Endodermal cell (in vitro differentiated cells): ENCODE data around the gene RPIA. TPM values are rescaled to one million over a fixed set of nuclear protein-coding genes. Genes with fewer than 3 reads are reported as not detected.
"Not testable (repeated sequence)": the region's sequence is repeated elsewhere in the genome, so short reads cannot be mapped to it uniquely, and the experiment has no call there.

Source experiments
- DNase-seq: peaks from one replicate; pipeline ENCODE4 v3.0.0-alpha.2; 2017
- H3K27ac ChIP-seq: 2 replicates; pipeline ENCODE4 v1.5.1; 2013; ENCODE audit warnings: mild to moderate bottlenecking, low read depth, low read length, moderate library complexity
- H3K27me3 ChIP-seq: 2 replicates; pipeline ENCODE4 v1.6.1; 2013; ENCODE audit warnings: mild to moderate bottlenecking, low read length, moderate library complexity; ENCODE audit not compliant: insufficient read depth, control insufficient read depth, poor library complexity, severe bottlenecking
- H3K36me3 ChIP-seq: 2 replicates; pipeline ENCODE4 v1.7.0; 2013; ENCODE audit warnings: mild to moderate bottlenecking, low read length, moderate library complexity; ENCODE audit not compliant: control insufficient read depth, insufficient read depth
- H3K4me1 ChIP-seq: one replicate; pipeline ENCODE4 v1.7.0; 2013; ENCODE audit warnings: low read length; ENCODE audit not compliant: control insufficient read depth, insufficient read depth
- H3K4me3 ChIP-seq: 2 replicates; pipeline ENCODE4 v1.5.1; 2013; ENCODE audit warnings: mild to moderate bottlenecking, low read length, moderate library complexity
- H3K9ac ChIP-seq: 2 replicates; pipeline ENCODE4 v1.6.1; 2013; ENCODE audit warnings: mild to moderate bottlenecking, low read length, moderate library complexity; ENCODE audit not compliant: poor library complexity, severe bottlenecking; ENCODE audit errors: extremely low read depth
- H3K9me3 ChIP-seq: 2 replicates; pipeline ENCODE4 v1.6.1; 2013; ENCODE audit warnings: mild to moderate bottlenecking, low read length, moderate library complexity; ENCODE audit not compliant: control insufficient read depth
- H3K27ac Mint-ChIP-seq: 2 replicates; pipeline ENCODE4 v1.8.0; 2020; ENCODE audit warnings: mixed read lengths
- H3K27me3 Mint-ChIP-seq: 2 replicates; pipeline ENCODE4 v1.8.0; 2021; ENCODE audit warnings: mild to moderate bottlenecking, mixed read lengths; ENCODE audit not compliant: insufficient read depth
- H3K36me3 Mint-ChIP-seq: 2 replicates; pipeline ENCODE4 v1.8.0; 2020; ENCODE audit warnings: low read depth, mixed read lengths
- H3K4me1 Mint-ChIP-seq: 2 replicates; pipeline ENCODE4 v1.8.0; 2020; ENCODE audit warnings: mixed read lengths
- H3K4me3 Mint-ChIP-seq: 2 replicates; pipeline ENCODE4 v1.8.0; 2020; ENCODE audit warnings: mild to moderate bottlenecking, moderate library complexity, mixed read lengths
- H3K9me3 Mint-ChIP-seq: 2 replicates; pipeline ENCODE4 v1.8.0; 2020; ENCODE audit warnings: mild to moderate bottlenecking, mixed read lengths
- WGBS, 2 experiments: methylation state at CpG; one replicate each; pipeline versions ENCODE4 v1.1.5 to v1.1.7; 2013; ENCODE audit warnings: missing lambda C conversion rate in 2 of 2, mixed read lengths in 1 of 2; ENCODE audit not compliant: insufficient coverage in 1 of 2, insufficient read length in 1 of 2; 5-methylcytosine and 5-hydroxymethylcytosine counted together
- total RNA-seq, 2 donors: library from RNA; stranded (reverse); fragmentation: NEBNext Ultra II Directional in 1 of 2; extraction: Animal tissue kit (Norgen Biotek cat#: 25700) in 1 of 2; gene quantifications; 2 replicates in 1 of 2; 3 replicates in 1 of 2; pipeline ENCODE4 v1.2.1, GENCODE V29; 2021

RPIA gene
- total RNA-seq, 2 donors from 2014 or later, result 16.2 to 26.0 TPM

- not testable (repeated sequence) for H3K27me3 ChIP-seq, H3K9me3 ChIP-seq, DNase-seq, H3K36me3 ChIP-seq, H3K36me3 Mint-ChIP-seq, H3K4me1 ChIP-seq, H3K4me1 Mint-ChIP-seq, H3K9ac ChIP-seq, H3K27ac ChIP-seq, H3K27ac Mint-ChIP-seq, H3K27me3 Mint-ChIP-seq, H3K4me3 ChIP-seq, H3K4me3 Mint-ChIP-seq
- H3K9me3 Mint-ChIP-seq, result peaks cover 20% of the 10 kb centered on the region
- 100% methylated on average over 2 of the region's 2 CpGs; no CpG with 5 or more reads in 1 of the 2 experiments for WGBS, 2 experiments
Observed at GRCh38 chr2:88795932-88796331, 104.5 kb downstream of the RPIA start.

- not testable (repeated sequence) for DNase-seq, H3K9me3 ChIP-seq, H3K36me3 ChIP-seq, H3K27ac Mint-ChIP-seq, H3K9ac ChIP-seq, H3K36me3 Mint-ChIP-seq, H3K27me3 ChIP-seq, H3K4me3 ChIP-seq, H3K27me3 Mint-ChIP-seq, H3K27ac ChIP-seq, H3K4me3 Mint-ChIP-seq, H3K4me1 ChIP-seq, H3K4me1 Mint-ChIP-seq
- WGBS, 2 experiments, result no CpG with 5 or more reads among the region's 1 CpG
- H3K9me3 Mint-ChIP-seq, result peaks cover 20% of the 10 kb centered on the region
Observed at GRCh38 chr2:88796523-88796922, 105.0 kb downstream of the RPIA start.

GRCh38 chr2:88797164-88797563 is 105.7 kb downstream of the RPIA start:
- not testable (repeated sequence) for H3K9me3 ChIP-seq, H3K36me3 Mint-ChIP-seq, H3K9ac ChIP-seq, H3K27me3 ChIP-seq, H3K27ac ChIP-seq, H3K4me3 Mint-ChIP-seq, H3K4me3 ChIP-seq, H3K4me1 Mint-ChIP-seq, H3K27ac Mint-ChIP-seq, H3K4me1 ChIP-seq, DNase-seq, H3K27me3 Mint-ChIP-seq, H3K36me3 ChIP-seq
- H3K9me3 Mint-ChIP-seq, result peaks cover 20% of the 10 kb centered on the region
- 100% methylated on average over 1 of the region's 1 CpG; no CpG with 5 or more reads in 1 of the 2 experiments for WGBS, 2 experiments

Other genes starting within 250 kb of the RPIA start
- gene FOXI3, start 239.0 kb upstream of the RPIA start, total RNA-seq, result 1 to 10 TPM in 1 of 2 donors, under 1 TPM in 1; 0.93 to 2.8 TPM
- gene EIF2AK3, start 64.2 kb upstream of the RPIA start, total RNA-seq, result 10 to 100 TPM; 26.3 to 45.2 TPM